Effector memory CD8-positive, alpha-beta T cell (primary cell): ENCODE data around the gene SWAP70.
"Not testable (repeated sequence)": the region's sequence is repeated elsewhere in the genome, so short reads cannot be mapped to it uniquely, and the experiment has no call there.

Experiments used
- ATAC-seq: fragments of 150-1000 bp; cut with Tn5 transposase; replicated peaks from 2 replicates; pipeline ENCODE4 v1.10.0; 2021; ENCODE audit warnings: mild to moderate bottlenecking, moderate library complexity
- DNase-seq, 3 experiments: peaks; one replicate each; pipeline ENCODE4 v3.0.0; 2021
- H3K27ac Mint-ChIP-seq, 2 donors: one replicate each; pipeline ENCODE4 v1.8.0; 2022; ENCODE audit warnings: mild to moderate bottlenecking in 2 of 2, mixed read lengths in 2 of 2, moderate library complexity in 2 of 2
- H3K27me3 Mint-ChIP-seq, 2 donors: one replicate each; pipeline ENCODE4 v1.8.0; 2022; ENCODE audit warnings: mixed read lengths in 2 of 2
- H3K36me3 Mint-ChIP-seq: one replicate; pipeline ENCODE4 v1.8.0; 2022; ENCODE audit warnings: mild to moderate bottlenecking, moderate library complexity, mixed read lengths; ENCODE audit not compliant: insufficient read depth
- H3K4me1 Mint-ChIP-seq, 2 donors: one replicate each; pipeline ENCODE4 v1.8.0; 2022; ENCODE audit warnings: low read depth in 2 of 2, mixed read lengths in 2 of 2
- H3K4me3 Mint-ChIP-seq, 2 donors: one replicate each; pipeline ENCODE4 v1.8.0; 2022; ENCODE audit warnings: mild to moderate bottlenecking in 2 of 2, mixed read lengths in 2 of 2, moderate library complexity in 2 of 2
- H3K9me3 Mint-ChIP-seq, 2 donors: one replicate each; pipeline ENCODE4 v1.8.0; 2022; ENCODE audit warnings: mixed read lengths in 2 of 2

SWAP70 gene

GRCh38 chr11:9688716-9689511, 25.0 kb downstream of the SWAP70 start:
- no peaks in the 10 kb centered on the region for H3K9me3 Mint-ChIP-seq
- H3K4me1 Mint-ChIP-seq = no peaks in the 10 kb centered on the region
- ATAC-seq = no peak
- H3K27me3 Mint-ChIP-seq = no peaks in the 10 kb centered on the region
- no peak overlapping the region for H3K4me3 Mint-ChIP-seq
- H3K36me3 Mint-ChIP-seq = no peaks in the 10 kb centered on the region
- no peak for DNase-seq
- no peak overlapping the region for H3K27ac Mint-ChIP-seq

DNA sequence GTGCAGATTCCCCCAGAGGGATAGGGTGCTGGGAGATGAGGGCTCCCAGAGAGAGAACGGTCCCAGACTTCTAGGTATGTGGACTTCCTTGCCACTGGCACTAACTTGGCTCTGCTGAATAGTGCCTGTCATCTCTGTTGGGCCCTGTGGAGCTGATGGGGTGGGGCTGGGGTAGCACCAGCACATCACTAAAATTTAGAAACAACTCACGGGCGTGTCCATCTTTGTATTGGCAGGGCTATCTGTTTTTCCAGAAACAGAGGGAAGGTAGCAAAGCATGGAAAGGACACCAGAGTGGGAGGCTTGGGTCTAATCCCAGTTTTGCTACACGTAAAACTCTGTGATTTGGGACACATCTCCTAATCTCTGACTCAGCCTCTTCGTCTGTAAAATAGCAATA, 25.8 kb downstream of the SWAP70 start:
- Mint-ChIP-seq H3K9me3 (no peaks in the 10 kb centered on the region), H3K27me3 (no peaks in the 10 kb centered on the region), H3K36me3 (peaks cover under 1% of the 10 kb centered on the region), H3K4me1 (no peaks in the 10 kb centered on the region), H3K27ac (no peak overlapping the region), H3K4me3 (no peak overlapping the region)
- DNase-seq (no peak), ATAC-seq (no peak)

GRCh38 chr11:9691865-9692264, 28.0 kb downstream of the SWAP70 start:
- Mint-ChIP-seq H3K9me3 (no peaks in the 10 kb centered on the region), H3K36me3 (peaks cover 5% of the 10 kb centered on the region), H3K27ac (peak overlapping the region in 1 of 2 donors; percentile 5), H3K4me1 (no peaks in the 10 kb centered on the region), H3K4me3 (no peak overlapping the region), H3K27me3 (no peaks in the 10 kb centered on the region)
- ATAC-seq (no peak), DNase-seq (no peak)

DNA sequence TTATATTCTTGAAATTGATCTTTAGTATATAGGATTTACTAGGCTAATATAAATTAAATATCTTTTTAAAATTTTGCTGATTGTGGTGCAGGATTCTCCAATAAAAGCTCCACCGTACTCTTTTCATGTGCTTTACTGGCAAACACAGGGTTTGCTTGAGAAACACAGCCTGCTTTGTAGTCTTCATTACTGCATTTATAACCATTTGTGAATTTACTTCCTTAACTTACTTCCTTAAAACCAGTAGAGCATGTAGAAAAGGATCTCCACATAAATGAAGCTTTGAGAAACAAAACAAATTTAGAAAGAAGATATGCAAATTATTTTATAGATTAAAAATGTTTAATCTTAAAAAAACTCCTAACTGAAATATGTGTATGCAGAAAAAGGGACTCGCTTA, 28.8 kb downstream of the SWAP70 start:
- Mint-ChIP-seq H3K4me1 (no peaks in the 10 kb centered on the region), H3K27me3 (no peaks in the 10 kb centered on the region), H3K4me3 (no peak overlapping the region), H3K27ac (peak overlapping the region in 1 of 2 donors; percentile 5), H3K9me3 (no peaks in the 10 kb centered on the region), H3K36me3 (peaks cover 5% of the 10 kb centered on the region)
- DNase-seq (no peak), ATAC-seq (no peak)

DNA sequence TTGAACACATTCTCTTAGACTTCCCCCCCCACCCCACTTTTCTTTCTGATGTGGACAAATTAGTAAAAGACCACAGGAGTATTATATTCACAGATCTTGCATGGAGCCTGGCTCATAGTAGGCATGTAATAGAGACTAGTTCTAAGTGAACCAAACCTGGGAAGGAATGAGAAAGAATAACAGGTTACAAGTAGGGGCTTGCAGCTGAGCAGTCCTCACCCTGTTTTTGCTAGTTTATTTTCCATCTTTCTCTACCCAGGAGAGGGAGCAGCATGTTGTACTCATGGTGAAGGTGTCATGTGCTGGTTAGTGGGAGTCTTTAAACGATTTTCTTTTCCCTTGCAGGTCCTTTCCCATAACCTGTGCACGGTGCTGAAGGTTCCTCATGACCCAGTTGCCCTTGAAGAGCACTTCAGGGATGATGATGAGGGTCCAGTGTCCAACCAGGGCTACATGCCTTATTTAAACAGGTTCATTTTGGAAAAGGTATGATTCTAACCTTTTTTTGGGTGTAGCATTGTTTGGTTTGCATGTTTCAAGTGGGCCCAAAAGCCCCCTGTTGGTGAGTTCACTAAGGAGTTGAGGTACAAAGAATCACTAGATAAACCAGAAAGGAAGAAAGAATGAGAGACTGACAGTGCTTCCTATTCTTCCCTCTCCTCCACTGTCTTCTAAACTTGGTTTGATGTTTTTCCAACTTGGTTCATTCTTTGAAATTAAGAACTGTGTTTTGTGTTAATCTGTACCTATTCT, 30.1 kb downstream of the SWAP70 start:
- ATAC-seq = no peak
- H3K9me3 Mint-ChIP-seq = no peaks in the 10 kb centered on the region
- peak overlapping the region in 1 of 2 donors; percentile 41 for H3K27ac Mint-ChIP-seq
- no peaks in the 10 kb centered on the region for H3K4me1 Mint-ChIP-seq
- DNase-seq = no peak
- peaks cover 5% of the 10 kb centered on the region for H3K36me3 Mint-ChIP-seq
- no peak overlapping the region for H3K4me3 Mint-ChIP-seq
- H3K27me3 Mint-ChIP-seq = no peaks in the 10 kb centered on the region

GRCh38 chr11:9695228-9695627, 31.4 kb downstream of the SWAP70 start:
- not testable (repeated sequence) for H3K4me3 Mint-ChIP-seq, H3K36me3 Mint-ChIP-seq, H3K9me3 Mint-ChIP-seq, ATAC-seq, H3K4me1 Mint-ChIP-seq, H3K27ac Mint-ChIP-seq, DNase-seq, H3K27me3 Mint-ChIP-seq

- H3K27ac Mint-ChIP-seq = no peak overlapping the region
- H3K4me3 Mint-ChIP-seq = no peak overlapping the region
- ATAC-seq (no peak), DNase-seq (no peak)
- H3K36me3 Mint-ChIP-seq = peaks cover 5% of the 10 kb centered on the region
- peaks cover 5 to 7% of the 10 kb centered on the region in 2 donors for H3K4me1 Mint-ChIP-seq
- H3K27me3 Mint-ChIP-seq = no peaks in the 10 kb centered on the region
- no peaks in the 10 kb centered on the region for H3K9me3 Mint-ChIP-seq
Measured at GRCh38 chr11:9697766-9698165, 33.9 kb downstream of the SWAP70 start.

DNA sequence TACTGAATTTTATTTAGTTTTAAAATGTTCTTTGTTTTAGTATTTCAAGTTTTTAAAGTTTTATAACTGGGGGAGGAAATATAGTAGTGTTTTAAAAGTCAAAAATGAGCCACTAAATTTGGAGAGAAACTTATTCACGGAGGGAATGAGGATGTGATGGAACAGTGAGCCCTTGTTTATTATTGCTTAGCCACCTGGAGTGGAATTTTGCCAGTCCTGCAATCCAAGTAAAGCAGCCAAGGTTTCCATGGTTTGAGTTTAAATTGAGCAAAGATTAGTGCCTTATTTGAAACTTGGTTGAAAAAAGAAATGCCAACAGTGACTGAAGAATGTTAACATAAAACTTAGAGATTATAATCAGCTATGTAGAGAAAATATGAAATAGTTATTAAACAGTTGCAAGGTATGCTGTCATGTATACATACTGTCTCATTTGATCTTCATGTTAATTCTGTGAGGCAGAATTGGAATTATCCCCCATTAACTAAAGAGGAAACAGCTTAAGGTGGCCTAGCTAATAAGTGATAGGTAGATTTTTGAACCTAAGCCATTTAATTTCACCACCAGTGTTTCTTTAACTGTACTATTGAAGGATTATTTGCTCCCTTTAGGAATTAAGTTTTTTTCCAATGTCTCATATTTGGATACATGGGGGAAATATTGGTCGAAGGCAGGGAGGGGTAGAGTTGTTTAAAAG, 36.4 kb downstream of the SWAP70 start:
- DNase-seq (no peak), ATAC-seq (no peak)
- Mint-ChIP-seq H3K36me3 (no peaks in the 10 kb centered on the region), H3K4me3 (no peak overlapping the region), H3K9me3 (no peaks in the 10 kb centered on the region), H3K4me1 (peaks cover 5 to 12% of the 10 kb centered on the region in 2 donors), H3K27me3 (no peaks in the 10 kb centered on the region), H3K27ac (peak overlapping the region in 1 of 2 donors; percentile 8)

GRCh38 chr11:9701799-9702198, 37.9 kb downstream of the SWAP70 start:
- ATAC-seq (no peak), DNase-seq (no peak)
- no peaks in the 10 kb centered on the region for H3K27me3 Mint-ChIP-seq
- peak overlapping the region in 1 of 2 donors; percentile 52 for H3K27ac Mint-ChIP-seq
- H3K4me3 Mint-ChIP-seq = no peak overlapping the region
- H3K9me3 Mint-ChIP-seq = no peaks in the 10 kb centered on the region
- peaks cover 5 to 12% of the 10 kb centered on the region in 2 donors for H3K4me1 Mint-ChIP-seq
- H3K36me3 Mint-ChIP-seq = no peaks in the 10 kb centered on the region

- Mint-ChIP-seq H3K27me3 (no peaks in the 10 kb centered on the region), H3K4me1 (peaks cover 5 to 12% of the 10 kb centered on the region in 2 donors), H3K27ac (no peak overlapping the region), H3K4me3 (no peak overlapping the region), H3K36me3 (no peaks in the 10 kb centered on the region), H3K9me3 (no peaks in the 10 kb centered on the region)
- ATAC-seq (no peak), DNase-seq (no peak)
Measured at GRCh38 chr11:9703280-9703679, 39.4 kb downstream of the SWAP70 start.

GRCh38 chr11:9704037-9704436, 40.2 kb downstream of the SWAP70 start:
- Mint-ChIP-seq H3K4me1 (peaks cover 5 to 12% of the 10 kb centered on the region in 2 donors), H3K36me3 (no peaks in the 10 kb centered on the region), H3K27me3 (no peaks in the 10 kb centered on the region), H3K4me3 (no peak overlapping the region), H3K27ac (no peak overlapping the region), H3K9me3 (no peaks in the 10 kb centered on the region)
- DNase-seq = no peak
- no peak for ATAC-seq

DNA sequence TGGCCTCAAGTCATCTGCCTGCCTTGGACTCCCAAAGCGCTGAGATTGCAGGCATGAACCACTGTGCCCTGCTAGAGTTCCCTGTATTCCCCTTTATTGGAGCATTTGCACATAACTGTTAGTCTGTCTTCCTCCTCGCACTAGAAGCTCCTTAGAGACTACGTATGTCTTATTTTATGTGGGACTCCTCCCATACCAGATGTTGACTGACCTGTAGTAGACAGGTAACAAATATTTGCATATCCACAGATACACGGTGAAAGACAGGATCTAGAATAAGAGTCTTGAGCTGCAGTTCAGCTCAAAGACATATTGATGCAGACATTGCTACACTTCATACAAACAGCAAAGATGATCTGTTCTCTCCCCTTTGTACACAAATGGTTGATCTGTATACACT, 40.7 kb downstream of the SWAP70 start:
- H3K4me3 Mint-ChIP-seq = no peak overlapping the region
- no peak overlapping the region for H3K27ac Mint-ChIP-seq
- DNase-seq = no peak
- no peaks in the 10 kb centered on the region for H3K36me3 Mint-ChIP-seq
- H3K27me3 Mint-ChIP-seq = no peaks in the 10 kb centered on the region
- peaks cover 5 to 12% of the 10 kb centered on the region in 2 donors for H3K4me1 Mint-ChIP-seq
- H3K9me3 Mint-ChIP-seq = no peaks in the 10 kb centered on the region
- ATAC-seq = no peak

- DNase-seq, H3K4me3 Mint-ChIP-seq, H3K9me3 Mint-ChIP-seq, H3K36me3 Mint-ChIP-seq, H3K27ac Mint-ChIP-seq, ATAC-seq, H3K27me3 Mint-ChIP-seq: not testable (repeated sequence)
- H3K4me1 Mint-ChIP-seq = peaks cover 5 to 12% of the 10 kb centered on the region in 2 donors
Measured at GRCh38 chr11:9705361-9705760, 41.5 kb downstream of the SWAP70 start.
